HFF-Myc (cell line): Measurements from ENCODE around the gene CERK.

Experiments used
- DNase-seq: peaks from one replicate; pipeline ENCODE4 v3.0.0-alpha.2; 2011; ENCODE audit warnings: low read depth; ENCODE audit errors: extremely low read depth
- H3K4me3 ChIP-seq: replicated peaks from 2 replicates; pipeline ENCODE4 v1.5.1; 2011; ENCODE audit warnings: low read depth, mild to moderate bottlenecking, control low read depth, low read length
- TF ChIP-seq, protein P1 (sequence below): IDR thresholded peaks from 2 replicates; pipeline ENCODE4 v1.5.1; 2012; ENCODE audit warnings: mild to moderate bottlenecking, low read depth, low read length, control low read depth; ENCODE audit errors: missing control alignments

The CERK gene

DNA sequence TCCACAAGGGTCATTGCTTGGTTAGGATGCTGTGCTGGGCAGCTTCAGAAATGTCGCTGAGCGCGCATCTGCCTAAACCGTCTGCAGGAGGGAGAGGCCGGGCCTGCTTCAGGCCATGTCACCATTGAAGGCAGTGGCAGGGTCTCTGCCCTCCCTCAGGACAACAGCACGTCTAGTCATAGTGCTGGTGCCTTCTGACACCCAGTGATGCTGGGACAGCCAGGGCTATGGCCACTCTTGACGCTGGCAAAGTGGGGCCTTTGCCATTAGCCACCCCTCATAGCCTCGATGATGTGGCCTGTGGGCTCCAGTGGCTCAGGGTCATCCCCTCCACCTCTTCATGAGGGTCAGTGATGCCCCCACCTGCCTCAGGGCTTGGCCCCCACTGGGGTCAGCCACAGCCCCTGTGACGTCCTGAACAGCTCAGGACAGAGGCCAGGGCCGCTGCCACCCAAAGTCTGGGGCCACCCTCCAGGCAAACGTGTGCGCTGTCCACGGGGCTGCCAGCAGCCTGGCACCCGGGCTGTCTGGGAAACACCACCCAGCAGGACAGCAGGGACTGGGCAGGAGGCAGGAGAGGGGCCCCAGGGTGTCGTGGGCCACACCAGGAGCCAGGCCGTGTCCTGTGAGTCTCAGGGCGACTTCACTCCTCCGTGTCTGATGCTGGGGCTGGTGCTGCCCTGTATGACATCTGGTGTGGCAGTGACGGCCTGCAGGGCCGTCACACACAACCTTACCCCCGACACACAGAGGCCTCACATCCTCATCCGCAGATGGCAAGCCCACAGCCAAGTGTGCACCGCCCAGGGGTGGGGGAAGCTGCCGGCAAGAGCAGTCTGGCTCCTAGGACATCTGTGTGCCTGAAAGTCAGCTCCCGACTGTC lies 42.5 kb downstream of the CERK start:
- H3K4me3 ChIP-seq: no peak overlapping the region
- no peak for DNase-seq
- TF ChIP-seq, protein P1, sequence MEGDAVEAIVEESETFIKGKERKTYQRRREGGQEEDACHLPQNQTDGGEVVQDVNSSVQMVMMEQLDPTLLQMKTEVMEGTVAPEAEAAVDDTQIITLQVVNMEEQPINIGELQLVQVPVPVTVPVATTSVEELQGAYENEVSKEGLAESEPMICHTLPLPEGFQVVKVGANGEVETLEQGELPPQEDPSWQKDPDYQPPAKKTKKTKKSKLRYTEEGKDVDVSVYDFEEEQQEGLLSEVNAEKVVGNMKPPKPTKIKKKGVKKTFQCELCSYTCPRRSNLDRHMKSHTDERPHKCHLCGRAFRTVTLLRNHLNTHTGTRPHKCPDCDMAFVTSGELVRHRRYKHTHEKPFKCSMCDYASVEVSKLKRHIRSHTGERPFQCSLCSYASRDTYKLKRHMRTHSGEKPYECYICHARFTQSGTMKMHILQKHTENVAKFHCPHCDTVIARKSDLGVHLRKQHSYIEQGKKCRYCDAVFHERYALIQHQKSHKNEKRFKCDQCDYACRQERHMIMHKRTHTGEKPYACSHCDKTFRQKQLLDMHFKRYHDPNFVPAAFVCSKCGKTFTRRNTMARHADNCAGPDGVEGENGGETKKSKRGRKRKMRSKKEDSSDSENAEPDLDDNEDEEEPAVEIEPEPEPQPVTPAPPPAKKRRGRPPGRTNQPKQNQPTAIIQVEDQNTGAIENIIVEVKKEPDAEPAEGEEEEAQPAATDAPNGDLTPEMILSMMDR: no peak

DNA sequence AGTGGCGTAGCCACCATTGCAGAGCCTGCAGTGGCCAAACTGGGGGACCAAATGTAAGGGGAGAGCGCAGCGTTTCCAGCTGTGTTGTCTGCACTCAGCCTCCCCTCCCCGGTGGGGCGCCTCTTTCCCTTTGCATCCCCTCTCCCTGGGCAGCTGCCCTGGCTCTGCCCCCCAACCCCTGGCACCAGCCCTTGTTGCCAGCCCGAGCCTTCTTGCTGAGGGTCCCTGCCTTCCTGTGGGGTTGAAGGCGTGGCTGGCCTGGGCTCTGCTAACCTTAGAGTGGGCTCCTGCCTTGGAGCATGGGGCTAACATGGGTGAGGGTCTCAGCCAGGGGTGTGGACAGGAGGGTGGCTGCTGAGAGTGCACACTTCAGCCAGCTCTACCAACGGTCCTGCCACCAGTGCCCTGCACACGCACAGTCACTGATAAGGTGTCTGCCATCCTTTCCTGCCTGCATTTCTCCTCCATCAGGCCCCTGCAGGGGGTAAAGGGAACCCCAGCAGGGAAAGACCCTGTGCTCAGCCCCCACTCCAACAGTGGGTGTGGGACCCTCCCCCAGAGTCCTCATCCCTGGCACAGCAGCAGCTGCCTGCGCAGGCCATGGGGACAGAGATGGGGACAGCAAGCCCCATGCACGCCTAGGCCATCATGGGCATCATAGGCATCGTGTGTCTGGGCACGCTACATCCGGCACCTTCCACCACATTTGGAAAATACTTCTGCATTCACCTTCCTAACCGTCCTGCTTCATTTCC lies 43.5 kb downstream of the CERK start:
- TF ChIP-seq, protein P1: no peak
- no peak overlapping the region for H3K4me3 ChIP-seq
- DNase-seq: no peak

DNA sequence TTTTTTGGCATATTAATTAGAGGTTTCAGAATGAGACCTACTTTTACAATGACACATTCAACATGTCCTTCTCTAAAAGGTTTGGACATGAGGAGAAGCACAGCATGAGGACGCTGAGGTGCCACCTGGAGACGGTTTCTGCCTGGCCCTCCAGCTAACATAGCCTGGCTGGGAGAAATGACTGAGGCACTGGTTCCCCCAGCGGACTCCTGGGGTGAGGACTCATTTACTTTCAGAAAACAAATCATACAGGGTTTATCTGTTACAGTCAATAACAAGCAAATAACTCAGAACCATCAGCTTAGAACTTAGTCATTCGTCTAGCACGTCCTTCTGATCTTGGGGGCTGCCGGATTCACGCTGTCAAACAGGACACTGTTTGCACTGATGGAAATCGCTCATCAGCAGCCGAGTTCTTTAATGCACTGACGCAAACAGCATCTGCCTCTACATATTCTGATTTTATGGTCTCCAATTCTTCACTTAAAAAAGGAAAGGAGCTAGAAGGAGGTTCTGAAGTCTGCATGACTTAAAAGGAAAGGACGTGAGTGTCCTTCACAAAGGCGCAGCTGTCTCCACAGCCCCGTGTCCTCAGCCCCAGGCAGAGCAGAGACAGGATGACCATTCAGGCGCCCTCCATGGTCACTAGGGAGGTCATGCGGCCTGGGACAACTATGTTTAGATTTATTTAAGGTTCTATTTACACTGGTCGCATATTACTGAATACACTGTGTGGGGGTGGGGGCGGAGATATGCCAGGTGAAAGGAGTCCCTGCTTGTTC lies 44.2 kb downstream of the CERK start:
- no peak overlapping the region for H3K4me3 ChIP-seq
- DNase-seq: no peak
- TF ChIP-seq, protein P1: no peak

DNA sequence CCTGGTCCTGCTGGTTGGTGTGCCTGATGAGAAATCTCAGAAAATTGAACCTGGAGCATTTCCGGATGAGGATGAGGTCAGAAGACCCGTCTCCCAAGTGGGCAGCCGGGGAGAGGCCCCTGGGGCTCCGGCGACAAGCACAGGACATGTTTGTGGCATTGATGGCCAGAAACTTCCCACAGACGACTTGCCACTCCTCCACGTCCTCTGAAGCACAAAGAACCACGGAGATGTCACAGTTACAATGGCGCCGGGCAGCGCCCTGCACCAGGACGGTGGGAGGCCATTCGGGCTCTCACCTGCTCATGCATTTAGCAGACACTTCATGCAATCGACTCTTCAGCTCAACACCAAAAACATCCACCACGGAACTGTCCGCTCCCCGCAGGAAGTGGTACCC lies 46.5 kb downstream of the CERK start:
- no peak overlapping the region for H3K4me3 ChIP-seq
- no peak for DNase-seq
- TF ChIP-seq, protein P1: no peak

DNA sequence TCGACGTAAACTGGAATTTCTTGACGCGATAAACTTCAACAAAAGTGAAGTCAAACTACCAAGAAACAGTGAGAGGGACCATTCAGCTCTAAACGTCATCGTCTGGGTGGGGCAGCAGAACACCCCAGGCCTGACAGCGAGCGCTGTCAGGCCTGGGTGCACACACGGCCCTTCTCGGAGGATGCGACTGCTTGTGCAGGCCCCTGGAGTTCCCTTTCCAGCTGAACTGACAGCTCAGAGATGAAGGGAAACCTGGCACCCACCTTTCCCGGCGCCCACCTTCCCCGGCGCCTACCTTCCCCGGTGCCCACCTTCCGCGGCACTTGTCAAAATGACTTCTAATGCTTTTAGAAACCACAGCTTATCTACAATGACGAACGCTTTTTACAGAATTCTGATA lies 47.9 kb downstream of the CERK start:
- no peak overlapping the region for H3K4me3 ChIP-seq
- no peak for DNase-seq
- TF ChIP-seq, protein P1: no peak

DNA sequence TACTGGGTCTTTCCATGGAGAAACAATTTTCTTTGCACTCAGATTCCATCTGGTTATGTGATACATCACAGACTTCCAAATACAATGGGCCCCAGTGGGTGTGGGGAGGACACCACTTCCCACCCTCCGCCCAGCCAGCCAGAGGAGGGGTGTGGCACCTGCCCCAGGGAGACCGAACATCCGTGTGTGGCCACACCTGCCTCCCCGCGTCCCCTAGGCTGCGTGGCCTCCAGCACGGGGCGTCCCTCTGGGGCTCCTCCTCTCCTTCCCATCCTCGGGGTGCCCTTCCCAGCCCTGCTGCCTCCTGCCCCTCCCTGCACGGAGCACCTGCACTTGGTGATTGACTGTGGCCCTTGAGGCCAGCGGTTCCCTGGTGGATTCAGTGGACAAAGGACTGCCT lies 49.1 kb downstream of the CERK start:
- no peak for DNase-seq
- H3K4me3 ChIP-seq: no peak overlapping the region
- TF ChIP-seq, protein P1: no peak
